Ishikawa (cell line): Measurements from ENCODE around the gene MRPL24.

Experiments used
- CEBPB ChIP-seq: IDR thresholded peaks from 2 replicates; pipeline ENCODE4 v1.6.1; 2012
- CREB1 ChIP-seq: IDR thresholded peaks from 2 replicates; pipeline ENCODE4 v1.6.1; 2012; ENCODE audit warnings: low read depth
- EGR1 ChIP-seq: IDR thresholded peaks from 2 replicates; pipeline ENCODE4 v1.6.1; 2012
- EP300 ChIP-seq: IDR thresholded peaks from 2 replicates; pipeline ENCODE4 v1.6.1; 2012; ENCODE audit warnings: borderline replicate concordance
- FOXM1 ChIP-seq: IDR thresholded peaks from 2 replicates; pipeline ENCODE4 v1.6.1; 2012; ENCODE audit warnings: low read depth, borderline replicate concordance
- MAX ChIP-seq: IDR thresholded peaks from 2 replicates; pipeline ENCODE4 v1.6.1; 2012
- NFIC ChIP-seq: IDR thresholded peaks from 2 replicates; pipeline ENCODE4 v1.6.1; 2012
- RAD21 ChIP-seq: IDR thresholded peaks from 2 replicates; pipeline ENCODE4 v1.6.1; 2012; ENCODE audit warnings: low read depth
- REST ChIP-seq: IDR thresholded peaks from 2 replicates; pipeline ENCODE4 v1.6.1; 2012; ENCODE audit warnings: low read depth, mild to moderate bottlenecking
- TAF1 ChIP-seq: IDR thresholded peaks from 2 replicates; pipeline ENCODE4 v1.6.1; 2012; ENCODE audit warnings: low read depth, mild to moderate bottlenecking
- TCF12 ChIP-seq: IDR thresholded peaks from 2 replicates; pipeline ENCODE4 v1.6.1; 2012; ENCODE audit warnings: low read depth
- TEAD4 ChIP-seq: IDR thresholded peaks from 2 replicates; pipeline ENCODE4 v1.6.1; 2012
- USF1 ChIP-seq: IDR thresholded peaks from 2 replicates; pipeline ENCODE4 v1.6.1; 2012
- ZBTB7A ChIP-seq: IDR thresholded peaks from 2 replicates; pipeline ENCODE4 v1.6.1; 2012; ENCODE audit warnings: low read depth

- 0 out of 2 replicates have a peak, but pooled peaks have one; percentile 30 for TF ChIP-seq TEAD4
- peak; percentile 72 for TF ChIP-seq TAF1
- TF ChIP-seq USF1: no peak
- no peak for TF ChIP-seq ZBTB7A
- TF ChIP-seq CEBPB: no peak; the same call in 1 of the 2 replicates
- no peak; the same call in 1 of the 2 replicates for TF ChIP-seq NFIC
- TF ChIP-seq MAX: no peak
- peak; percentile 26; the same call in 1 of the 2 replicates for TF ChIP-seq RAD21
- no peak for TF ChIP-seq EP300
- TF ChIP-seq REST: no peak
- TF ChIP-seq FOXM1: no peak
- peak; percentile 83 for TF ChIP-seq TCF12
- peak; percentile 84 for TF ChIP-seq CREB1
- peak; percentile 16; the same call in 1 of the 2 replicates for TF ChIP-seq EGR1
Observed at GRCh38 chr1:156767101-156767878, 26.4 kb upstream of the MRPL24 start, which contains the start of gene PRCC.
